Measurements from ENCODE around the gene DAG1. TPM values are rescaled to one million over a fixed set of nuclear protein-coding genes. Genes with fewer than 3 reads are reported as not detected.

Gene DAG1
- polyA plus RNA-seq, 2 of the 4 experiments (the other 2 are of a cell fraction): 46.6 to 59.6 TPM

GRCh38 chr3:49498648-49499047 lies 28.6 kb downstream of the DAG1 start:
- ATAC-seq (no peak), DNase-seq (ENCODE audit: low read depth in 1 of 2, low spot score in 1 of 2) (peak in 1 of 2 experiments; percentile 19), FAIRE-seq (no peak)
- Histone ChIP-seq H3K4me2 (peak overlapping the region; percentile 49), H3K4me1 (peaks cover 49% of the 10 kb centered on the region), H3K9me3 (no peaks in the 10 kb centered on the region), H3K4me3 (no peak overlapping the region), H3K27ac (peak overlapping the region; percentile 83 to 91)
- ChIA-PET CTCF (interaction anchor here (0.7 to 1.7 kb wide), 3 partner anchors 9 to 44 kb away, joined by 3 read pairs; no protein-coding TSS in a partner anchor), POLR2A (interaction anchor here (1.0 kb wide), 1 partner anchor 9 kb away, joined by 3 read pairs; no protein-coding TSS in a partner anchor)
- WGBS (ENCODE audit: missing lambda C conversion rate): 81% methylated on average over 3 of the region's 3 CpGs
- TF ChIP-seq ZNF302 (CRISPR knock-in tag; IDR thresholded peaks at IDR 0.05): no peak
- no peak for TF ChIP-seq MAX (IDR thresholded peaks at IDR 0.05)
- TF ChIP-seq CTCF (IDR thresholded peaks at IDR 0.05): no peak
- TF ChIP-seq HES2 (IDR thresholded peaks at IDR 0.05): no peak
- no peak for TF ChIP-seq FOSL2 (IDR thresholded peaks at IDR 0.05)
- TF ChIP-seq FOSL2 (CRISPR knock-in tag; IDR thresholded peaks at IDR 0.05): no peak

GRCh38 chr3:49500205-49500731 lies 30.2 kb downstream of the DAG1 start:
- no peak for DNase-seq (ENCODE audit: low read depth in 1 of 2, low spot score in 1 of 2)
- Histone ChIP-seq H3K4me2 (peak overlapping the region; percentile 76), H3K9me3 (no peaks in the 10 kb centered on the region), H3K27ac (peak overlapping the region; percentile 83 to 91), H3K4me3 (no peak overlapping the region), H3K4me1 (peaks cover 58% of the 10 kb centered on the region)
- ATAC-seq: peak; percentile 53 to 65; a peak in 5 of 6 replicates
- WGBS (ENCODE audit: missing lambda C conversion rate): 69% methylated on average over 6 of the region's 6 CpGs
- ChIA-PET POLR2A (interaction anchor here (0.5 to 2.6 kb wide), 3 partner anchors 30 to 71 kb away, joined by 3 to 23 read pairs (median 3); partner anchors contain the start of genes DAG1 and NICN1), CTCF (interaction anchor here (1.3 to 1.9 kb wide), 3 partner anchors 11 to 171 kb away, joined by 3 to 4 read pairs (median 3); no protein-coding TSS in a partner anchor)
- FAIRE-seq: no peak
- TF ChIP-seq TP53 (CRISPR knock-in tag; IDR thresholded peaks at IDR 0.05): no peak

GRCh38 chr3:49500732-49501609 lies 30.9 kb downstream of the DAG1 start:
- H3K4me3 ChIP-seq: no peak overlapping the region
- H3K4me2 ChIP-seq: peak overlapping the region; percentile 76
- H3K4me1 ChIP-seq: peaks cover 59% of the 10 kb centered on the region
- ChIA-PET CTCF (interaction anchor here (1.3 to 1.9 kb wide), 3 partner anchors 10 to 170 kb away, joined by 3 to 4 read pairs (median 3); no protein-coding TSS in a partner anchor), POLR2A (interaction anchor here (0.5 to 2.6 kb wide), 3 partner anchors 31 to 73 kb away, joined by 3 to 23 read pairs (median 3); partner anchors contain the start of genes DAG1 and NICN1)
- ATAC-seq (peak; percentile 91 to 97), FAIRE-seq (no peak), DNase-seq (ENCODE audit: low read depth in 1 of 2, low spot score in 1 of 2) (peak; percentile 67 to 92)
- peak overlapping the region; percentile 83 to 91 for H3K27ac ChIP-seq
- no peaks in the 10 kb centered on the region for H3K9me3 ChIP-seq
- whole genome bisulfite sequencing (ENCODE audit: missing lambda C conversion rate): 18% methylated on average over 9 of the region's 9 CpGs
- no peak for TF ChIP-seq NPAS2 (CRISPR knock-in tag; IDR thresholded peaks at IDR 0.05; ENCODE audit: borderline replicate concordance)
- no peak for TF ChIP-seq EHF (CRISPR knock-in tag; IDR thresholded peaks at IDR 0.05)
- no peak for TF ChIP-seq EHMT2 (IDR thresholded peaks at IDR 0.05; ENCODE audit: low read depth)
- TF ChIP-seq MAX (IDR thresholded peaks at IDR 0.05): peak; percentile 29; the same call in 1 of the 2 replicates
- TF ChIP-seq NR3C1 (IDR thresholded peaks at IDR 0.05): no peak
- no peak for TF ChIP-seq NFE2L2 (conservative IDR thresholded peaks at IDR 0.05; ENCODE audit: low read length)
- TF ChIP-seq PBX3 (IDR thresholded peaks at IDR 0.05): no peak
- no peak for TF ChIP-seq USF2 (IDR thresholded peaks at IDR 0.05)
- TF ChIP-seq E2F6 (IDR thresholded peaks at IDR 0.05; ENCODE audit: borderline replicate concordance, low read depth): no peak
- no peak for TF ChIP-seq ZSCAN20 (CRISPR knock-in tag; IDR thresholded peaks at IDR 0.05)
- TF ChIP-seq JUN (IDR thresholded peaks at IDR 0.05): peak in 1 of 2 experiments; percentile 25; a peak in 1 of 5 replicates
- TF ChIP-seq MAFK (IDR thresholded peaks at IDR 0.05; ENCODE audit: partially characterized antibody): peak; percentile 40
- TF ChIP-seq TFCP2L1 (CRISPR knock-in tag; IDR thresholded peaks at IDR 0.05): no peak
- TF ChIP-seq SMC3 (IDR thresholded peaks at IDR 0.05): no peak
- no peak for TF ChIP-seq ZNF302 (CRISPR knock-in tag; IDR thresholded peaks at IDR 0.05)
- no peak for TF ChIP-seq KDM5A (IDR thresholded peaks at IDR 0.05)
- no peak for TF ChIP-seq CBX2 (IDR thresholded peaks at IDR 0.05; ENCODE audit: borderline replicate concordance, low read depth)
- TF ChIP-seq EP300 (IDR thresholded peaks at IDR 0.05): no peak
- TF ChIP-seq FOSL2 (IDR thresholded peaks at IDR 0.05): 0 out of 2 replicates have a peak, but pooled peaks have one; percentile 19
- peak; percentile 58 for TF ChIP-seq FOSL2 (CRISPR knock-in tag; IDR thresholded peaks at IDR 0.05)
- TF ChIP-seq JUNB (IDR thresholded peaks at IDR 0.05): no peak
- TF ChIP-seq ZC3H11A (IDR thresholded peaks at IDR 0.05): no peak
- no peak for TF ChIP-seq CEBPB (IDR thresholded peaks at IDR 0.05)
- no peak for TF ChIP-seq TP53 (CRISPR knock-in tag; IDR thresholded peaks at IDR 0.05)
- TF ChIP-seq MYC (IDR thresholded peaks at IDR 0.05; ENCODE audit: borderline replicate concordance, low read length): 0 out of 2 replicates have a peak, but pooled peaks have one; percentile 25

All from A549 (cell line).